Trophoblast cell (in vitro differentiated cells and primary cell): ENCODE data around the gene NTNG1.

Experiments
- DNase-seq, 2 donors: peaks; one replicate each; pipeline ENCODE4 v3.0.0-alpha.2; 2016
- H2AFZ ChIP-seq: 2 replicates; pipeline ENCODE4 v1.6.1; 2013; ENCODE audit warnings: low read length, moderate library complexity, mild to moderate bottlenecking; ENCODE audit not compliant: insufficient read depth, poor library complexity
- H2AK5ac ChIP-seq: 2 replicates; pipeline ENCODE4 v1.6.1; 2013; ENCODE audit warnings: mild to moderate bottlenecking, low read length
- H2BK120ac ChIP-seq: 2 replicates; pipeline ENCODE4 v1.6.1; 2013; ENCODE audit warnings: low read length, mild to moderate bottlenecking, moderate library complexity; ENCODE audit not compliant: insufficient read depth, poor library complexity
- H2BK12ac ChIP-seq: 2 replicates; pipeline ENCODE4 v1.6.1; 2013; ENCODE audit warnings: mild to moderate bottlenecking, low read length, moderate library complexity
- H2BK5ac ChIP-seq: 2 replicates; pipeline ENCODE4 v1.6.1; 2013; ENCODE audit warnings: low read length, low read depth, moderate library complexity, mild to moderate bottlenecking; ENCODE audit not compliant: poor library complexity
- H3K14ac ChIP-seq: 2 replicates; pipeline ENCODE4 v1.6.1; 2013; ENCODE audit warnings: mild to moderate bottlenecking, low read length
- H3K18ac ChIP-seq: 2 replicates; pipeline ENCODE4 v1.6.1; 2013; ENCODE audit warnings: mild to moderate bottlenecking, low read length
- H3K23ac ChIP-seq: 2 replicates; pipeline ENCODE4 v1.6.1; 2013; ENCODE audit warnings: low read length
- H3K27ac ChIP-seq: 2 replicates; pipeline ENCODE4 v1.5.1; 2013; ENCODE audit warnings: low read depth, mild to moderate bottlenecking, inconsistent platforms, low read length, moderate library complexity
- H3K27me3 ChIP-seq: 2 replicates; pipeline ENCODE4 v1.6.1; 2013; ENCODE audit warnings: inconsistent platforms, mild to moderate bottlenecking, low read length, moderate library complexity; ENCODE audit not compliant: insufficient read depth
- H3K36me3 ChIP-seq, 2 experiments: 1 replicate in 1 of 2; 2 replicates in 1 of 2; pipeline ENCODE4 v1.6.1; 2013; ENCODE audit warnings: low read length in 2 of 2, mild to moderate bottlenecking in 2 of 2, moderate library complexity in 1 of 2; ENCODE audit not compliant: insufficient read depth in 2 of 2, control insufficient read depth in 1 of 2
- H3K4ac ChIP-seq: 2 replicates; pipeline ENCODE4 v1.6.1; 2013; ENCODE audit warnings: low read depth, mild to moderate bottlenecking, low read length, moderate library complexity
- H3K4me1 ChIP-seq, 2 experiments: 1 replicate in 1 of 2; 2 replicates in 1 of 2; pipeline ENCODE4 v1.6.1; 2013; ENCODE audit warnings: low read length in 2 of 2, mild to moderate bottlenecking in 2 of 2, moderate library complexity in 1 of 2; ENCODE audit not compliant: insufficient read depth in 2 of 2, control insufficient read depth in 1 of 2
- H3K4me2 ChIP-seq: 2 replicates; pipeline ENCODE4 v1.6.1; 2013; ENCODE audit warnings: inconsistent platforms, mild to moderate bottlenecking, low read length, moderate library complexity
- H3K4me3 ChIP-seq: 2 replicates; pipeline ENCODE4 v1.5.1; 2013; ENCODE audit warnings: mild to moderate bottlenecking, low read depth, low read length, inconsistent platforms
- H3K79me1 ChIP-seq: one replicate; pipeline ENCODE4 v1.6.1; 2013; ENCODE audit warnings: low read length
- H3K79me2 ChIP-seq: 2 replicates; pipeline ENCODE4 v1.6.1; 2013; ENCODE audit warnings: low read length, mild to moderate bottlenecking; ENCODE audit not compliant: control insufficient read depth, insufficient read depth, poor library complexity
- H3K9ac ChIP-seq: 2 replicates; pipeline ENCODE4 v1.6.1; 2013; ENCODE audit warnings: mild to moderate bottlenecking, low read length
- H3K9me3 ChIP-seq: 2 replicates; pipeline ENCODE4 v1.6.1; 2013; ENCODE audit warnings: low read depth, mild to moderate bottlenecking, control low read depth, inconsistent platforms, low read length; ENCODE audit not compliant: insufficient read depth
- H4K12ac ChIP-seq: 2 replicates; pipeline ENCODE4 v1.6.1; 2013; ENCODE audit warnings: low read depth, mild to moderate bottlenecking, low read length, moderate library complexity
- H4K8ac ChIP-seq: 2 replicates; pipeline ENCODE4 v1.6.1; 2013; ENCODE audit warnings: low read depth, mild to moderate bottlenecking, low read length, moderate library complexity
- H4K91ac ChIP-seq: one replicate; pipeline ENCODE4 v1.6.1; 2013; ENCODE audit warnings: low read depth, mild to moderate bottlenecking, low read length, moderate library complexity
- WGBS: extraction: QIAGEN DNeasy Blood & Tissue Kit; methylation state at CpG from one replicate; pipeline ENCODE4 v1.1.7; 2013; ENCODE audit warnings: missing lambda C conversion rate; ENCODE audit not compliant: insufficient read length, insufficient coverage; ENCODE audit errors: extremely low coverage; 5-methylcytosine and 5-hydroxymethylcytosine counted together

NTNG1 gene

DNA sequence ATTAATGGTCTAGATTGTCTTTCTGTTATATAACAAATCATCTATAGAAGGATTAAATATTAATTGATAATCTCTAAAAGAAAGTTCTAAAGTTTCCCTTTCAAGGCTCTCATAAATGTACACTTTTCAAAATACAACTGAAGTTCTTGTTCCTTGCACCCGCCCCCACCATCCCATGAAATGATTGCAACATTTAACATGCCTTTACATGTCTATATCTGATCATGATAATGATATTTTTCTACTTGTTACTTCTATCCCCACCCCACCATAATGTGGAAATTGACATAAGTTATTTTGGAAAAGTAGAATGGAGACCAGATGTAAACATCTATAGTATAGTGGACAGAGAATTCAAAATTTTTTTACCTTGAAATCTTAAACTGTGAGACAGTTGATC is 186.6 kb downstream of the NTNG1 start:
- H2AFZ ChIP-seq = no peak overlapping the region
- no peak overlapping the region for H3K14ac ChIP-seq
- no peak overlapping the region for H3K4me2 ChIP-seq
- H2BK120ac ChIP-seq = no peak overlapping the region
- no peaks in the 10 kb centered on the region for H3K79me1 ChIP-seq
- H3K9ac ChIP-seq = no peak overlapping the region
- H3K4me1 ChIP-seq = no peaks in the 10 kb centered on the region
- no peak overlapping the region for H3K27ac ChIP-seq
- H3K79me2 ChIP-seq = no peaks in the 10 kb centered on the region
- H3K18ac ChIP-seq = no peak overlapping the region
- no peak overlapping the region for H3K4me3 ChIP-seq
- no peak overlapping the region for H2BK5ac ChIP-seq
- H3K9me3 ChIP-seq = no peaks in the 10 kb centered on the region
- no peak for DNase-seq
- no peak overlapping the region for H4K12ac ChIP-seq
- H3K27me3 ChIP-seq = no peaks in the 10 kb centered on the region
- no peak overlapping the region for H3K23ac ChIP-seq
- no peak overlapping the region for H2AK5ac ChIP-seq
- no CpG with 5 or more reads among the region's 1 CpG for WGBS
- no peak overlapping the region for H4K91ac ChIP-seq
- no peak overlapping the region for H4K8ac ChIP-seq
- no peak overlapping the region for H3K4ac ChIP-seq
- H3K36me3 ChIP-seq = no peaks in the 10 kb centered on the region
- no peak overlapping the region for H2BK12ac ChIP-seq

DNA sequence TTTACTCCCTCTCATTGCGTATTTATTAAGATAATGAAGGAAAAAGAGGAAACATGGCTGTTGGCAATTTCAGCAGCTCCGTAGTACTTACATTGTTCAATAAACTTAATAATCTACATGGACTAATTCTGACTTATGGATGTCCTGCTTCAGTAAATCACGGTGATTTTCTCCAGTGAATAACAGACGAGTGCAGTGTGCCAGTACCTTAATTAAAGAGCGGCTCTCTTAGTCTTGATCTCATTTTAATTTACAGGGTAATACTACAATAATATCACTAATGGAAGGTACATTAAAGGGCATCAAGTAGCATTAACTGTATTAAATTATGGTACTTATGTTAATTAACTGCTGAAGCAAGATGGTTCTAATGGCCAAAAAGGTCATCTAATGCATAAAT is 187.2 kb downstream of the NTNG1 start:
- no peak overlapping the region for H2BK5ac ChIP-seq
- no peak overlapping the region for H3K14ac ChIP-seq
- no peaks in the 10 kb centered on the region for H3K79me1 ChIP-seq
- no peak overlapping the region for H2BK12ac ChIP-seq
- no peaks in the 10 kb centered on the region for H3K36me3 ChIP-seq
- H3K9ac ChIP-seq = no peak overlapping the region
- no peak overlapping the region for H3K23ac ChIP-seq
- no peak overlapping the region for H3K27ac ChIP-seq
- no CpG with 5 or more reads among the region's 5 CpGs for WGBS
- H3K4ac ChIP-seq = no peak overlapping the region
- H2AFZ ChIP-seq = no peak overlapping the region
- H2AK5ac ChIP-seq = no peak overlapping the region
- no peaks in the 10 kb centered on the region for H3K4me1 ChIP-seq
- H3K18ac ChIP-seq = no peak overlapping the region
- H4K8ac ChIP-seq = no peak overlapping the region
- H3K4me2 ChIP-seq = no peak overlapping the region
- H3K79me2 ChIP-seq = no peaks in the 10 kb centered on the region
- H4K91ac ChIP-seq = no peak overlapping the region
- H2BK120ac ChIP-seq = no peak overlapping the region
- no peak overlapping the region for H3K4me3 ChIP-seq
- H3K27me3 ChIP-seq = no peaks in the 10 kb centered on the region
- no peaks in the 10 kb centered on the region for H3K9me3 ChIP-seq
- no peak overlapping the region for H4K12ac ChIP-seq
- no peak for DNase-seq

DNA sequence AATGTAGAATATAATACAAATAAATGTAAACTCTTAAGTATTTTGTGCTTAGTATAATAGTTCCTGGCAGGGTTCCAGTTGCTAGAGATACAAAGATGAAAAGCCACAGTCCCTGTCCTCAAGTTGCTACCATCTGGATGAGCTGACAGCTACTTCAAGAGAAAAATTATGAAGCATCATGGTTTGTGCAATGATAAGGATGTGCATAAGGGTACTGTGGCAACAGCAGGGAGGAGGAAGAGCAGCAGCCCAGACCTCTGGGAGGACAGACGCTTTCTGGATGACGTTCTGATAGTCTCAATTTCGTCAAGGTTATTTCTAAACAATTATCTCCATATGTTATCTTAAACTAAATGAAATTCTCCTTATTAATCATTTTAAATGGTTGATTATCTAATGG is 198.9 kb downstream of the NTNG1 start:
- no peak overlapping the region for H2BK5ac ChIP-seq
- H3K4me3 ChIP-seq = no peak overlapping the region
- no peak overlapping the region for H3K4me2 ChIP-seq
- H2AK5ac ChIP-seq = no peak overlapping the region
- H4K8ac ChIP-seq = no peak overlapping the region
- H2BK120ac ChIP-seq = no peak overlapping the region
- no CpG with 5 or more reads among the region's 3 CpGs for WGBS
- H3K79me1 ChIP-seq = no peaks in the 10 kb centered on the region
- H3K14ac ChIP-seq = no peak overlapping the region
- H3K4ac ChIP-seq = no peak overlapping the region
- H3K36me3 ChIP-seq = no peaks in the 10 kb centered on the region
- no peaks in the 10 kb centered on the region for H3K9me3 ChIP-seq
- H3K18ac ChIP-seq = no peak overlapping the region
- no peak overlapping the region for H2BK12ac ChIP-seq
- peak in 1 of 2 donors; percentile 35 for DNase-seq
- no peaks in the 10 kb centered on the region for H3K4me1 ChIP-seq
- H3K23ac ChIP-seq = no peak overlapping the region
- H3K27ac ChIP-seq = no peak overlapping the region
- no peaks in the 10 kb centered on the region for H3K27me3 ChIP-seq
- no peak overlapping the region for H4K12ac ChIP-seq
- H3K79me2 ChIP-seq = no peaks in the 10 kb centered on the region
- H2AFZ ChIP-seq = no peak overlapping the region
- H4K91ac ChIP-seq = no peak overlapping the region
- H3K9ac ChIP-seq = no peak overlapping the region

DNA sequence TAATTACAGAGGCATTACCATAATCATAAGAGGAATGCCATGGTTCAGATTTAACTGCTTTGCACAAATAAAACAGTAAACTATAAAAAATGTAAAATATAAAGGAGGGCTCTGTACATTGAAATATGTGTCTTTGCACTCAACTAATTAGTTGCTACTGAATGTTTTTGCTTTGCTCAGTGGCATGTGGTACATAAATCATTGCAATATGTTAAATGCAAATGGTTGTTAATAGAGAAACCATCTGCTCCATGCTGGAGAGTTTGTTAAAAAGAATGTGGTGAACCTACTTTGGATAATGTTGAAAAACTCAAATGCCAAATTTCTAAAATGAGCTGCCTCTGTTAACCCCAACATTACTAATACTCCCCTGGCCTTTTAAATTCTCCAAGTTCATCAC is 201.5 kb downstream of the NTNG1 start:
- Histone ChIP-seq H3K79me2 (no peaks in the 10 kb centered on the region), H3K9me3 (no peaks in the 10 kb centered on the region), H3K14ac (no peak overlapping the region), H3K79me1 (no peaks in the 10 kb centered on the region), H4K12ac (no peak overlapping the region), H2BK5ac (no peak overlapping the region), H2BK120ac (no peak overlapping the region), H2AK5ac (no peak overlapping the region), H3K4ac (no peak overlapping the region), H4K8ac (no peak overlapping the region), H3K23ac (no peak overlapping the region), H3K27me3 (no peaks in the 10 kb centered on the region), H3K4me2 (no peak overlapping the region), H3K4me1 (no peaks in the 10 kb centered on the region), H3K27ac (no peak overlapping the region), H3K4me3 (no peak overlapping the region), H2AFZ (no peak overlapping the region), H3K36me3 (no peaks in the 10 kb centered on the region), H2BK12ac (no peak overlapping the region), H4K91ac (no peak overlapping the region), H3K18ac (no peak overlapping the region), H3K9ac (no peak overlapping the region)
- no peak for DNase-seq

DNA sequence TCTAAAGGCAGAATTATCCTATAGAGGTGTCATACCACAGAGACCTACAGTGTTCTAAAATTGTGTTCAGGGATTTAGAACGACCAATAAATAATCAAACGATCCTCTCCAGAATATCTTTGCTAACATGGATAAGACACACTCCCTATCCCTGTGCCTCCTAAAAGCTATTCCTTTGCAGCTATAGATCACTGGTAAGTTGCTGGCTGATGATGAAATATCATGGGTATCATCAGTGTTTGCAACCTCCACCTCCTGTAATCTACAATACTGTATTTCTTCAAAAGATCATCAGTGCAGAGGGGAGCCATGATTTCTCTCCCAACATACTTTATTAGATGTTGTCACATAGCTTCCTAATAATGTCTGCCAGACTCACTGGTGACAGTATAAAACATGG is 201.9 kb downstream of the NTNG1 start:
- WGBS = no CpG with 5 or more reads among the region's 2 CpGs
- Histone ChIP-seq H3K4ac (no peak overlapping the region), H3K4me2 (no peak overlapping the region), H3K23ac (no peak overlapping the region), H4K8ac (no peak overlapping the region), H3K36me3 (no peaks in the 10 kb centered on the region), H3K27ac (no peak overlapping the region), H3K79me1 (no peaks in the 10 kb centered on the region), H4K12ac (no peak overlapping the region), H2BK5ac (no peak overlapping the region), H2AK5ac (no peak overlapping the region), H2BK120ac (no peak overlapping the region), H3K9me3 (no peaks in the 10 kb centered on the region), H3K4me1 (no peaks in the 10 kb centered on the region), H4K91ac (no peak overlapping the region), H3K4me3 (no peak overlapping the region), H2BK12ac (no peak overlapping the region), H2AFZ (no peak overlapping the region), H3K9ac (no peak overlapping the region), H3K18ac (no peak overlapping the region), H3K14ac (no peak overlapping the region), H3K79me2 (no peaks in the 10 kb centered on the region), H3K27me3 (no peaks in the 10 kb centered on the region)
- DNase-seq = no peak
